Measurements from ENCODE around the gene OR4K1. TPM values are rescaled to one million over a fixed set of nuclear protein-coding genes. Genes with fewer than 3 reads are reported as not detected.

Gene OR4K1, protein sequence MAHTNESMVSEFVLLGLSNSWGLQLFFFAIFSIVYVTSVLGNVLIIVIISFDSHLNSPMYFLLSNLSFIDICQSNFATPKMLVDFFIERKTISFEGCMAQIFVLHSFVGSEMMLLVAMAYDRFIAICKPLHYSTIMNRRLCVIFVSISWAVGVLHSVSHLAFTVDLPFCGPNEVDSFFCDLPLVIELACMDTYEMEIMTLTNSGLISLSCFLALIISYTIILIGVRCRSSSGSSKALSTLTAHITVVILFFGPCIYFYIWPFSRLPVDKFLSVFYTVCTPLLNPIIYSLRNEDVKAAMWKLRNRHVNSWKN
- total RNA-seq (2021; ENCODE audit: unreplicated experiment) (not detected), Bru-seq, nascent RNA (not detected), BruChase-seq, experiment 1, labeled RNA remaining after a 6-hour chase (not detected), BruChase-seq, experiment 2, labeled RNA remaining after a 2-hour chase (not detected)
- not detected in 2 replicates for polyA plus RNA-seq (2012)
- long read RNA-seq = 0 reads

DNA sequence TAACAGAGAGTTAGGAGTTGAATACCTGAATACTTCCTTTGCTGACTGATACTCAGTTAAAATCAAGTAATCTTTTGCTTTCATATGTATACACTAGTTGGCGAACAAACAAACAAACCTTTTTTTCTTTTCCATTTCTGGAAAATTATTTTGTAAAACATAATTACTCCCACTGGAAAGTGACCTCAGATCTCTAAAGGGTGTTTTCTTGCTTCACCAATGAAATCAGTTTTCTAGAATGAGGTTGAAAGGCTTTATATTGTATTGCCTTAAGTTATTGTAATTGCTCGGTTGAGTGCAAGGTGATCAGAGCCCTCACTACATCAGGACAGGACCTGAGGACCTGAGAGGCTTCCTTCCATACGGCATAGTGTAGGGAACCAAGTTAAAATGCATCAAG lies at the start of gene OR4K1:
Gene OR4K1 (plus strand): TSS at position 301 of the 400 bp plus-strand sequence. CDS start 4,750 bp downstream, outside the sequence.
- ChIA-PET POLR2A (no interaction called here), CTCF (no interaction called here), RAD21 (ENCODE audit: low non-redundant PET in 1 of 2, low total read pairs in 2 of 2, uncharacterized antibody in 2 of 2, unreplicated experiment in 2 of 2) (no interaction called here)
- TF ChIP-seq EGR1 (IDR thresholded peaks at IDR 0.05; ENCODE audit: low read depth) (no peak), ZNF274 (IDR thresholded peaks at IDR 0.05; ENCODE audit: low read depth, low read length) (no peak), ELF1 (IDR thresholded peaks at IDR 0.05; ENCODE audit: borderline replicate concordance, low read depth) (no peak), POLR2A (IDR thresholded peaks at IDR 0.05; ENCODE audit: borderline replicate concordance, extremely low read depth, insufficient read depth, insufficient read length) (no peak), SP1 (IDR thresholded peaks at IDR 0.05; ENCODE audit: low read depth) (no peak), TCF7L2 (IDR thresholded peaks at IDR 0.05; ENCODE audit: borderline replicate concordance, extremely low read depth, insufficient read depth, insufficient read length) (no peak)
- TF ChIP-seq, protein P1, sequence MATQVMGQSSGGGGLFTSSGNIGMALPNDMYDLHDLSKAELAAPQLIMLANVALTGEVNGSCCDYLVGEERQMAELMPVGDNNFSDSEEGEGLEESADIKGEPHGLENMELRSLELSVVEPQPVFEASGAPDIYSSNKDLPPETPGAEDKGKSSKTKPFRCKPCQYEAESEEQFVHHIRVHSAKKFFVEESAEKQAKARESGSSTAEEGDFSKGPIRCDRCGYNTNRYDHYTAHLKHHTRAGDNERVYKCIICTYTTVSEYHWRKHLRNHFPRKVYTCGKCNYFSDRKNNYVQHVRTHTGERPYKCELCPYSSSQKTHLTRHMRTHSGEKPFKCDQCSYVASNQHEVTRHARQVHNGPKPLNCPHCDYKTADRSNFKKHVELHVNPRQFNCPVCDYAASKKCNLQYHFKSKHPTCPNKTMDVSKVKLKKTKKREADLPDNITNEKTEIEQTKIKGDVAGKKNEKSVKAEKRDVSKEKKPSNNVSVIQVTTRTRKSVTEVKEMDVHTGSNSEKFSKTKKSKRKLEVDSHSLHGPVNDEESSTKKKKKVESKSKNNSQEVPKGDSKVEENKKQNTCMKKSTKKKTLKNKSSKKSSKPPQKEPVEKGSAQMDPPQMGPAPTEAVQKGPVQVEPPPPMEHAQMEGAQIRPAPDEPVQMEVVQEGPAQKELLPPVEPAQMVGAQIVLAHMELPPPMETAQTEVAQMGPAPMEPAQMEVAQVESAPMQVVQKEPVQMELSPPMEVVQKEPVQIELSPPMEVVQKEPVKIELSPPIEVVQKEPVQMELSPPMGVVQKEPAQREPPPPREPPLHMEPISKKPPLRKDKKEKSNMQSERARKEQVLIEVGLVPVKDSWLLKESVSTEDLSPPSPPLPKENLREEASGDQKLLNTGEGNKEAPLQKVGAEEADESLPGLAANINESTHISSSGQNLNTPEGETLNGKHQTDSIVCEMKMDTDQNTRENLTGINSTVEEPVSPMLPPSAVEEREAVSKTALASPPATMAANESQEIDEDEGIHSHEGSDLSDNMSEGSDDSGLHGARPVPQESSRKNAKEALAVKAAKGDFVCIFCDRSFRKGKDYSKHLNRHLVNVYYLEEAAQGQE (IDR thresholded peaks at IDR 0.05; ENCODE audit: low read depth) = no peak
- no peak within 1 kb of the TSS for H3K27ac ChIP-seq (ENCODE audit: low read depth, low read length)
- no peak within 1 kb of the TSS for H2AFZ ChIP-seq (ENCODE audit: low read depth, low read length, poor library complexity, severe bottlenecking)
- no TSS peak for BruUV-seq (replicated peaks)
- no peak within 1 kb of the TSS for H3K4me3 ChIP-seq (replicated peaks in 1 of 2; ENCODE audit: low read depth in 1 of 2, low read length in 2 of 2)
- no peaks in the 10 kb centered on the region for H4K20me1 ChIP-seq (ENCODE audit: insufficient read depth)
- intact Hi-C loops (cut with micrococcal nuclease) = loop anchor here (10.0 kb wide), 1 partner anchor 46 kb away; no protein-coding TSS in a partner anchor
- no peaks in the 10 kb centered on the region for H3K36me3 ChIP-seq (ENCODE audit: control insufficient read depth in 1 of 2, insufficient read depth in 2 of 2, low read length in 2 of 2)
- H3K27me3 ChIP-seq (ENCODE audit: insufficient read depth, low read length) = no peaks in the 10 kb centered on the region
- peaks cover 23 to 37% of the 10 kb centered on the region in 2 experiments for H3K9me3 ChIP-seq (ENCODE audit: control insufficient read depth in 1 of 2, insufficient read depth in 1 of 2, low read depth in 1 of 2, low read length in 2 of 2)
- H3K9me2 ChIP-seq (ENCODE audit: insufficient read depth) = no peaks in the 10 kb centered on the region
- DNase-seq (ENCODE audit: low read depth, low spot score) = no peak
- no peaks in the 10 kb centered on the region for H3K79me2 ChIP-seq (ENCODE audit: insufficient read depth, low read length)
- H3K9ac ChIP-seq (ENCODE audit: low read length) = no peak within 1 kb of the TSS
- no peak for ATAC-seq
- H3K4me1 ChIP-seq (ENCODE audit: control insufficient read depth in 1 of 2, insufficient read depth in 2 of 2, low read length in 2 of 2) = no peaks in the 10 kb centered on the region
- no peak within 1 kb of the TSS for H3K4me2 ChIP-seq (ENCODE audit: low read length)

Measured in HCT116 (cell line).